Measurements from ENCODE around the gene MAD1L1.

- TF ChIP-seq CTCF (IDR thresholded peaks at IDR 0.05; ENCODE audit: extremely low read depth in 1 of 2, insufficient read depth in 1 of 2, low read depth in 1 of 2, low read length in 2 of 2) (no peak), EZH2 (IDR thresholded peaks at IDR 0.05; ENCODE audit: borderline replicate concordance, low read depth, low read length, severe bottlenecking) (no peak), POLR2AphosphoS5 (IDR thresholded peaks at IDR 0.05; ENCODE audit: insufficient read depth, low read depth, low read length) (no peak), JUN (IDR thresholded peaks at IDR 0.05; ENCODE audit: borderline replicate concordance, insufficient read depth, insufficient read length, low read depth) (no peak), POLR2A (IDR thresholded peaks at IDR 0.05; ENCODE audit: low read depth, low read length) (no peak), FOS (IDR thresholded peaks at IDR 0.05; ENCODE audit: borderline replicate concordance, insufficient read depth, low read length) (no peak)
These were observed 138.2 kb downstream of the MAD1L1 start for GRCh38 chr7:2094454-2095045.
